Stimulated activated naive CD4-positive, alpha-beta T cell (primary cell): ENCODE measurements around the gene SLC22A23.

Experiments used
- DNase-seq, 6 experiments: peaks; one replicate each; lab custom pipeline; 2025; lab: John Stamatoyannopoulos, UW

SLC22A23 gene

GRCh38 chr6:3240595-3240994 is 216.3 kb downstream of the SLC22A23 start:
- no peak for DNase-seq

- DNase-seq = no peak
Measured at GRCh38 chr6:3239110-3239830, 217.6 kb downstream of the SLC22A23 start.

DNA sequence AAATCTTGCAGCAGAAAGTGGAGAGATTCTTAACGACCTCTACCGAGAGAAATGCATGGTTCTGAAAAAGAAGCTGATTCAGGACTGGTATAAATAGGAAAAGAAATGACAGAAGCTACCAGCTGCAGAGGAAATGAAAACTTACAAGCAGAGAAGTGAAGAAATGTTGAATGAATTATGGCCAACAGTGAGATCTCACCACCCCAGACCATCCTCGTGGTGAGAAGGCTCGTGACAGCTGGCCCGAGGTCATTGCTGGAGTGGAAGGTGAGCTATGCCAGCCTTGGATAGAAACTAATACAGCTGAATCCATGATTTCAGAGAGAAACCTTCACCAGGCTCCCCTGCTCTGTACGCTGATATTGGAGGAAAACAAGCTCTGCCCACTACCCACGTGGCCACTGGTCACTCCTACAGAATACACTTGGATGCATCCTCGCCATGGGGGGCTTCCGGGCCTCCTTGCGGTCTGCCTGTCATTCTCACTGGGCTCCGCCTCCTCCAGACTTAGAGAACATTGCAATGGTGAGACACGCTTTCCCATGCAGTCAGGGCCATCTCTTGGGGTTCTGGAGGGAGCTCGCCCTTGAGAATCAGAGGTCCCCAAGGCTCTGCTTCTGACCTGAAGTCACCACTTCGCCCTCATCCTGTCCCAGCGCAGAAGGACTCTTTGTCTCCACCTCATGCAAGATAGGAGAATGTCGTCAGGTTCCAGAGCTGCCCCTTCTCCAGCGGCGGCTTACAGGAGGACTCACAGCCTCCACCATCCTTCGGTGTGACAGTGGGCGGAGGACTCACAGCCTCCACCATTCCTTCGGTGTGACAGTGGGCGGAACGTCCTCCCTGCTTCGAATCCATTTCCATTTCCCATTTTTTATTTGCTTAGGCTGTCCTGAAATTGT is 218.8 kb downstream of the SLC22A23 start:
- no peak for DNase-seq

DNA sequence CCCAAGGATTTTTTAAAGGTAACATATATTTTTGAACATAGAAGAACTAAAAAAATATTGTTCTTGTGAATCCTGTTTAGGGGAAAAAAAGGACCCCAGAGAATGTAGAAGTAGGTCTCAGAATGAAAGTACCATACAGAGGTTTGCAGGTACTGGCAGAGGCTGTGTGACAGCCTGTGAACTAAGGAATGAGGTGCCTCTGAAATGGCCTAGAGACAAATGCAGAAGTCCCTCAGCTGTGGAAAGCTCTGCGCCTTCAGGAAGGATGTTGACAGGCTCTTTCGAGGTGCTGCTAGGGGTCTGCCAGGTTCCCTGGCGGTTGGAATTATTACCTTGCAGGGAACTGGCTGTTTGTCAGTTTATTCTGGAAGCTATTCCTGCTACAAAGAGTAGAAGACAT is 220.8 kb downstream of the SLC22A23 start:
- DNase-seq = no peak

DNA sequence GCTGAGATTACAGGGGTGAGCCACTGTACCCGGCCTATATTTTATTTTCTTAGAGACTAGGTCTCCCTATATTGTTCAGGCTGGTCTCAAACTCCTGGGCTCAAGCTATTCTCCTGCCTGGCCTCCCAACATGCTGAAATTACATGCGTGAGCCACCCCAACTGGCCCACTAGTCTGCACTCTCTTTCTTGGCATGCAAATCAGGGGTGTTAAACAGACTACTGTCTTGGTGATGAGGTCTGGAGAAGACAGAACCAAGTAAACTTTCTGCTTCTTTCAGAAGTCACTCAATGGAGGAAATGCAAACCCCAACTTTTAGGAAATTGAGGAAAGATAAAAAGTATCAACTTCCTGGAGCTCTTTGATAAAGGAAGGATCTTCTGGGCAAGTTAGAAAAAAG is 221.4 kb downstream of the SLC22A23 start:
- DNase-seq = no peak

DNA sequence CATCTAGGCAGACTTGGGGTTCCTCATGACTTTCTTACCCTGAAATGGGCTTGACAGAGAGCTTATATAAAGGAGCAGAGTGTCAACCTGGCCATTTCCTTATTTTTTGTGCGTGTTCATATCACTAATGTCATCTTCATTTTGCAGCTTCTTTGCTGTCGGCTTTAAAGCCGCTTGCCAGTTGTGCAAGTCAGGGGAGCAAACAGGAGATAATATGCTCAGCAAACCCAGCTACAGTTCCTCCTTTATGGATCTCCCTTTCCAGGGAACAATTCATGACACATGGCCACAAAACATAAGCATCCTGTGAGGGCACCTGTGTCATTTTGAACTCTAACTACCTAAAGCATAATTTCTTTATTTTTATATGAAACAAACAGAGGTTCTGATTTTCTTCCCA is 222.9 kb downstream of the SLC22A23 start:
- no peak for DNase-seq

DNA sequence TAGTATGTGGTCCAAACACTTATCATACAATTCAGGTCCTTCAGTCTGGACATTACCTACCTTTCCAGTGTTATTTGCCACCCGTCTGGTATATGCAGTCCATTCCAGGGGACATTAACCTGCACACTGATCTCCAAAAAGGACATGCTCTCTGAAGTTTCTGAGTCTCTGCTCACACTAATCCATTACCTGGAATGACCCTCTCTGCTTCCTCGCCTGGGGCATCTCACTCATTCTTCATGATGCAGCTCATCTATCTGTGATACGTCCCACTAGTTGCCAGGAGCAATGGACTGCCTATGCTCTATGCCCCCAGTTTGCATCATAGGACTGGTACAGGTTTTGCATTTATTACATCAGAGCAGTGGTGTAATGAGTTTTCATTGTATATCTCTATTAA is 223.5 kb downstream of the SLC22A23 start:
- no peak for DNase-seq

GRCh38 chr6:3232017-3232945 is 224.6 kb downstream of the SLC22A23 start:
- peak in 1 of 6 experiments; percentile 7 for DNase-seq

- DNase-seq = peak in 2 of 6 experiments; percentile 12 to 37
Measured at GRCh38 chr6:3231247-3232016, 225.4 kb downstream of the SLC22A23 start.

DNA sequence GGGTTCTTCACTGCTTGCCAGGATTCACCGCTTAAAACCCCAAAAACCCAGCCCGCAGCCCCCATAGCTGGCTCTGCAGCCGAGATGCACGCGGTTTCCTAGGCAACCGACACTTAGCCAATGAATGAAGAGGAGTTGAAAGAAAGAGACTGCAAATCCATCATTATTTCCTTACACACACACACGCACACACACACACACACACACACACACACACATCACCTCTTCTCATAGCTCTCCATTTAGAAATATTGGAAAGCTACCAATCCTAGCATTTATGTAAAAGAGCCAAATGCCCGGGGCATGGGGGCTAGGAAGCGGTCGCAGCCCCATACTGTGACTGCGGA is 226.0 kb downstream of the SLC22A23 start:
- DNase-seq = peak in 1 of 6 experiments; percentile 11

DNA sequence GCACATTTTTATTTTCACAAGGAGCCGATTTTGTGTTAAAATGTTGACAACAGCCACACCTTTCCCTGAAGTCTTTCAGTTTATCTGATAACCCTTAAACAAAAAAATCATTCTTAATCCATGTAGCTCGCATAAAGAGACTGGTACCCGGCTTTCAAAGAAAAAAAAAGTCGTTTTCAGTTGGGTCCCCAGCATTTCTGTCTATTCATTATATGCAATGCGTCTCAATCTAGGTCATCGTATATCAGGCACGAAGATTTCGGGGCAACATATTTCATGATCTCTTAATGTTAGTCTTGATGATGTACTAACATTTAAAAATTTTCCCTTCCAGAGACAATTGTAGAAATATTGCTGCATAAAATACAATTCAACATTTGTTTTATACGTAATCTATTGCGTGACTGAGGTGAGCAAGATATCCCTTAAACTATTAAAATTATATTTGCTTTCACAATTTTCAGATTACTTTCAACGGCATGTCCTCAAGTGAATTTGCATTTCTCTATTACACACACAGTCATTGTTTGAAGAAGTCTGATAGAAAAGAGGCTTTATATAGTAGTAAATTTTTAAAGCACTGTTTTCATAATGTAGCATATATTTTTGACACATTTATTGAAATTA is 226.5 kb downstream of the SLC22A23 start:
- DNase-seq = no peak

DNA sequence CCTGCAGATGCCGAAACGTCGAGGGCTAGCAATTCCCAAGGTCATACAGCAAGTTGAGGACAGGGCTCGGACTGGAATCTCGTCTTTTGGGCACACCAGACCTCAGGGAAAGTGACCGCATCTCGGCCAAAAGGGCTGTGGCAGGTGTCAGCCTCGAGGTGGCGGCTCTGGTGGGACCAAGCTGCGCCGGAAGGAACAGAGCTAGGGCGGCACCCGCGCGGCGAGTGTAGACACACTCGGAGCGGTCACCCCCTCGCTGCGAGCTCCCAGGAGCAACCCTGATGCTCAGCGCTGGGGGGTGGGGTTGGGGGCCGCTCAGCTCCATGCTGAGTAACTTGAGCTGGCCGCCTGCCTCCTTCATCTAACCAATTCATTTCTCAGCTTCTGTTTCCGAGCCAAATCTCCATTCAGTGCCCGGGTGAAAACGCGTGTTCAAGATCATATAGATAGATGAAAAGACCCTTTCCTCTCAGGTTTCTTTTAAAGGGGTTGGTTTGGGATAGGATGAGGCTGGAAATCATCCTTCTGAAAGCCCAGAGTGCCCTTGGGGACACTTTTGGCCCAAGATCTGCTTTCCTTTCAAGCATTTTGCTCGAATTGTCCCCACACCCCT is 227.2 kb downstream of the SLC22A23 start:
- DNase-seq = peak in 3 of 6 experiments; percentile 11 to 29 (median 12)

DNA sequence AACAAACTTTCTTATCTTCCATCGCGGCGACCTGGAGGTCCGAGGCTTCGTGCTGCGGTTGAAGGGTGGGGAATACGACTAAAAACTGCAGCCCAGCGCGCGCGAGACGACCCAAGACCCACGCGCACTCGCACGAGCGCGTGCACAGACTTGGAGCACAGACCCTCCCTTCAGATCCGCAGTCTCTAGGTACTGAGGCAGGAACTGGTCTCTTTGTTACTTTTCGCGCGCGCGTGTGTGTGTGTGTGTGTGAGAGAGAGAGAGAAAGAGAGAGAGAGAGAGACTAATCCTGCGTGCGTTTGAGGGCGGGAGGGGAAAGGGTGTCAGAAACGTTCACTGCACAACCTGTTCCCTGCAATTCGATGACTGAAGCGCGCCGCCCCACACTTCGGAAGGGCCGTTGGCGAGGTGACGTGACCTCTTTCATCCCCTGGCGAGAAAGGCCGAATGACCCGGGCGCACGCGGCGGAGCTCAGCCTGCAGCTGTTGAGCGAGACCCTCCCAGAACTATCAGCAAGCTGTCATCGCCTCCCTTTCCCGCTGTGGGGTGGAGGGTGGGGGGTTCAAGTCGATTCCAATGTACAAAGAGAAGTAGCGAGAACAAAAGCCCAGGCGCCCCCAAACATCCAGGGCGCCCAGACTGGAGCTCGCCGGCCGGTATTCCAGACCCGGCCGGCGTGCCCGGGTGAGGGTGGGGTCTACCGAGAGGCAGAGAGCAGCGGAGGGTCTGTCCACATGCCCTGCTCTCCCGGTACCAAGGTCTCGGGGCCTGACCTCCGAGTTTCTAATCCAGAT is 227.9 kb downstream of the SLC22A23 start:
- DNase-seq = peak; percentile 18 to 71 (median 30)

GRCh38 chr6:3228046-3228671 is 228.7 kb downstream of the SLC22A23 start:
- DNase-seq = peak in 3 of 6 experiments; percentile 17 to 51 (median 23)

- peak in 2 of 6 experiments; percentile 6 to 31 for DNase-seq
Measured at GRCh38 chr6:3227363-3228045, 229.3 kb downstream of the SLC22A23 start, which contains the start of gene TUBB2B. TSS of gene TUBB2B (minus strand) at chr6:3227653. CDS start at chr6:3227543, 110 bp downstream.

GRCh38 chr6:3226481-3227362 is 230.1 kb downstream of the SLC22A23 start:
- peak in 2 of 6 experiments; percentile 27 to 31 for DNase-seq

DNA sequence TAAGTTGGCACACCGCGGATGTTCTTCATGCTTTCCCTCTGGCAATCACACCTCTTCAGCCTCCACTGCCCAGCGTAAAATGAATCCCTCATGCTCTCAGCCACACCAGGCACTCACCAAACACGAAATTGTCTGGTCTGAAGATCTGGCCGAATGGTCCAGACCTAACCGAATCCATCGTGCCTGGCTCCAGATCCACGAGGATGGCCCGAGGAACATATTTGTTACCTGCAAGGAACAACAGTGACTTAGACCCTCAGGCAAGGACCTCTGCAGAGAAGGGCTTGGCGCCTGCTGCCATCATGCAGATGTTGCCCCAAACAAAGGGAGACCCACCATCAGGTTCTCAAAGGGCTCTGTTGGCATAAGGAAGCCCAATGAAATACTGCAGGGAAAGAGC is 230.8 kb downstream of the SLC22A23 start:
- no peak for DNase-seq
